AG08395 (cell line): Measurements from ENCODE around the gene TSPAN4.

Experiments
- DNase-seq: peaks from one replicate; pipeline ENCODE4 v3.0.0; 2012; ENCODE audit warnings: mixed read lengths, low spot score

The TSPAN4 gene

DNA sequence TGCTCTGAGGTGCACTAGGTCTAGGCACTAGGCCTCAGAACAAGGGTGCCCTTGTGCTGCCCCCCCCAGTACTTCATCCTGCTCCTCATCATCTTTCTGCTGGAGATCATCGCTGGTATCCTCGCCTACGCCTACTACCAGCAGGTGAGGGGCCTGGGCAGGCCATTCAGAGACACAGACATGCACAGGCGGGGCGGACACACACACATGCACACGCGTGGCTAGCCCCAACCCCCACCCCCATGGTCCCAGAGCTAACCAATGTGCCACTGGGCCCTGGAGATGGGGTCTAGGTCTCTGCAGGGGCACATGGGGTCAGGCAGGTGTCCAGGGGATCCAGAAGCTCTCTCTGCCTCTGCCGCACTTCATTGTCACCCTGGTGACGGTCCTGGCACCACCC, 6.0 kb upstream of the TSPAN4 start:
- DNase-seq, result no peak

DNA sequence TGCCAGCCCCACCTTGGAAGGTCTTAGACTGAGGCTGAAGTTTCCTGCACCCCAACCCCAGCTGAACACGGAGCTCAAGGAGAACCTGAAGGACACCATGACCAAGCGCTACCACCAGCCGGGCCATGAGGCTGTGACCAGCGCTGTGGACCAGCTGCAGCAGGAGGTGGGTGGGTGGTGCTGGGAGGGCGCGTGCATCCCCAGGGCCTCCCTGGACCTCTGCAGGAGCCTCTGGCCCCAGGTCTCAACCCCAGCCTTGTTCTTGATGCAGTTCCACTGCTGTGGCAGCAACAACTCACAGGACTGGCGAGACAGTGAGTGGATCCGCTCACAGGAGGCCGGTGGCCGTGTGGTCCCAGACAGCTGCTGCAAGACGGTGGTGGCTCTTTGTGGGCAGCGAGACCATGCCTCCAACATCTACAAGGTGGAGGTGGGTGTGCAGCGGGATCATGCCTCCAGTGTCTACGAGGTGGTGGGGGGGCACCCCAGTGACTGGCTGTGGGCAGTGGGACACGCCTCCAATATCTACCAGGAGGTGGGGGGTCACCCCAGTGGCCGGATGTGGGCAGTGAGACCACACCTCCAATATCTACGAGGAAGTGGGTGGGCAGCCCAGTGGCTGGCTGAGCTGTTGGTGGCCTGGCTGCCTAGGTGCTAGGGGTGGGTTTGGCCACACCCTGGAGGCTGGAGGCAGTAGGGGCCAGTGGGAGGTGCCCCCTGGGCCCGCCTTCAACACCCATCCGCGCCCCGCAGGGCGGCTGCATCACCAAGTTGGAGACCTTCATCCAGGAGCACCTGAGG, 5.3 kb upstream of the TSPAN4 start:
- no peak for DNase-seq

DNA sequence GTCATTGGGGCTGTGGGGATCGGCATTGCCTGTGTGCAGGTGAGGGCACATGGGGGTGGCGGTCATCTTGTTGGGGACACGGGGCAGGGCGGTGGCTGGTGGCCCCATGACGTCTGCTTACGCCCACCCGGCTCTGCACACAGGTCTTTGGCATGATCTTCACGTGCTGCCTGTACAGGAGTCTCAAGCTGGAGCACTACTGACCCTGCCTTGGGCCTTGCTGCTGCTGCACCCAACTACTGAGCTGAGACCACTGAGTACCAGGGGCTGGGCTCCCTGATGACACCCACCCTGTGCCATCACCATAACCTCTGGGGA, 4.7 kb upstream of the TSPAN4 start:
- DNase-seq, result no peak

DNA sequence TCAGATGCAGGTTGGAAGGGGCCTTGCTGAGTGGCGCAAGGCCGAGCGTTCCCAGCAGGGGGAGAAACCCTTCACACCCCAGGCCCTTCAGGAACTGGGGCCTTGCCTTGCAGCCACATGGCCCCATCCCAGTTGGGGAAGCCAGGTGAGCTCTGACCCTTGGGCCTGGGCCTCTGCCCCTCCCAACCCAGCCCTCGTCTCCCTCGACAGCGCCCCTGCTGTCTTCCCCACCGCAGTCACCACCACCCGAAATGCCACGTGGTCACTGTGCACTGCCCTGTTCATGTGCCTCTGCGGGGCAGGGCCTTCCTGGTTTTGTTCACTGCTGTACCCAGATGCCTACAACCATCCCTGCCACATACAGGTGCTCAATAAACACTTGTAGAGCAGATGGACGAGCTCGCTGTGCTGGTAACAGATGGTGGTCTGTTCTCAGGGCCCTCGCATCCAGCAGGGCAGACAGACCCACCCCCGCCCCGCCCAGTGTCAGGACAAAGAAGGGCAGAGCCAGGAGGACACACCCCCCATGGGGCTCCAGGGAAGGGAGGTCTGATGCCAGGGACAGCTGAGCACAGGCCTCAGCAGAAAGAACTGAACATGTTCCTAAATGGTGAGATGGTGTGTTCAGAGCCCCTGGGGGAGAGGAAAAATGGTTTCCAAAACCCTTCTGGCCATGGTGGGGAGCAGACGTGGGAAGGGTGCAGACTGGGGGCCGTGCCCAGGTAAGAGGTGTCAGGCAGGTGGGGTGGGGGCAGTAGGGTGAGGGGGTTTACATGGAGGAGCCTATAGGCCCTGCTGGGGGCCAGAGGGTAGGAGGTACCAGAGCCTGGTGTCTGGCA, 4.0 kb upstream of the TSPAN4 start:
- DNase-seq, result peak; percentile 42

DNA sequence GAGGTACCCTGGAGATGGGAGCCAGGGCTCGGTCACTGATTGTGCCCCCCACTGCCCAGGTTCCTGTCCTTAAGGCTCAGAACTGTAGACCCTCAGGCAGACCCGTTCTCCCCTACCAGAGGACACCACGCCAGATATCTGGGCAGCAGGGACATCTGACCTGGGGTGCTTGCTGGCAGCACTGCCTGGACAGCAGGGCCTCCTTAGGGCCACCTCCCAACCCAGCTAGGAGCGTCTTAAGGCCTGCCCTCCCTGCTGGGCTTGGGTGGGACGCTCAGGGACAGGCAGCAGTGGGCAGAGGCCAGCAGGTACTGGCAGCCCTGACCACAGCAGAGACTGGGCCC, 3.4 kb upstream of the TSPAN4 start:
- DNase-seq, result no peak

DNA sequence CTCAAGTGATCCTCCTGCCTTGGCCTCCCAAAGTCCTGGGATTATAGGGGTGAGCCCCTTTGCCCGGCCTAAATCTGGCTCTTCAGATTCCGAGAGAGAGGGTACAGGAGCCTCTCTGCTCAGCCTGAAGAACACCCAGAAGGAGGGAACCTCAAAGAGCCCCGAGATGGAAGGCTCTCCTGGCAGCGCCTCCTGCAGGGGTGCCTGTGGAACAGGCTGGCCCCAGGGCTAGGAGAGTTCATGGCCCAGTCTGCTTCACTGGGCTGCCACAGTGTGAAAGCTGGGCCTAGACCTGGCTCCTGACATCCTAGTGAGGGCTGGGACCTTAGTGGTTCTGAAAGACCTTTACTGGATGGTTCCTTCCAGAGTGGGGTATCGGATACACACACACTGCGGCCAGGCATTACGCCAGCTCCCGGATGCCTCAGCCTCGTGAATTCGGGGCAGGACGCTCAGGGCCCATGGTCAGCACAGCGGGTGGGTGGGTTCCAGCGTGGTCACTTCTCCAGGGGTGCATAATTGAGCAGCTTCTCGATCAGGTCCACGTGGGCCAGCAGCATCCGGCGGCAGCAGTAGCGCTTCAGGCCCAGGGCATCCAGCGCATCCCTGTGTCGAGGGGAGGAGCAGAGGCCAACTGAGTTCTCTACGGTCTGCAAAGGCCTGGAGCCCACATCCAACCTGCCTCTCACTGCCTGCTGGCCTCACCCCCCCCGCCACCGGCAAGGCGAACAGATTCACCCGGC, 2.6 kb upstream of the TSPAN4 start:
- DNase-seq, result no peak

DNA sequence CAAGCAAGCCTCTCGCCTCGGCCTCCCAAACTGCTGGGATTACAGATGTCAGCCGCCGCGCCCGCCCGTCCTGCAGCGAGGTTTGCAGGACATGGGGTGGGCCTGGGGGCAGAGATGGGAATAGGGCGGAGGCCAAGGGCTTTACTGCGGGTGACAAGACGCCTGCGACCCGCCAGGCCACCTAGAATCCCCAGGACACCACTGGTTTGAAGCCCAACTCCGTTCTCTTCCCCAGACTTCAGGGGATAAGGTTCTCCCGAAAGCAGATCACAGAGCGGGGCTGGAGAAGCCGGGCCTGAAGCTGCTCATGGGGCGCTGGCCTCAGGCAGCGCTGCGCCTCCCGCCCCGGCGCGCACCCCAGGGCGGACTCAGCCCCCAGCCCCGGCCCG, 677 bp upstream of the TSPAN4 start:
- no peak for DNase-seq

DNA sequence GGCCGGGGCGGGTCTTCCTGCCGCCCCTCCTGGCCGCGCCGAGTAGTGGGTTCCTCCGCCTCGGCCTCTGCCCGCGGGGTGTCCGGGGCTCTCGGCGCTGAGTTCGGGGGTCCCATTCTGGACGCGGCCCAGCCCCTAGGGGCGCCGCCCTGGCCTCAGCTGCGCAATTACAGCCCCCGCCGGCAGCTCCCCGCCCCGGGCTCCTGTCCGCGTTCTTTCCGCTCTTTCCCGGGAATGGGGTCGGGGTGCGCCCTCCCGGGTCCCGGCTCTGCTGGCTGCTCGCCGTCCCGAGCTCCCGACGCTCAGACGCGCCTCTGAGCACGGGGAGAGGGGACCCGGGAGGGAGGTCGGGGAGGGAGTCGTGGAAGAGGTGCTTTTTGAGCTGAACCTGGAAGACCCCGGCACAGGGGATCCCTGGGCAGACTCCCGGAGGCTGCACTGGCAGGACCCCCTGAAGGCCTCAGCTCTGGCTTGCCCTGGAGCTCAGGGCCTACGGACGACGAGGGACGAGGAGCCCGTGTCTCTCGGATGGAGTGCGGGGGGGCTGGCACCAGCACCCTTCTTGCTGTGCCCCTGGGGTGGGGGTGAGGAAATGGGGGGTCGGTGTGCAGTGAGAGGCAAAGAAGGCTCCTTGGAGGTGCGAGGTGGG, 558 bp downstream of the TSPAN4 start:
- no peak for DNase-seq

DNA sequence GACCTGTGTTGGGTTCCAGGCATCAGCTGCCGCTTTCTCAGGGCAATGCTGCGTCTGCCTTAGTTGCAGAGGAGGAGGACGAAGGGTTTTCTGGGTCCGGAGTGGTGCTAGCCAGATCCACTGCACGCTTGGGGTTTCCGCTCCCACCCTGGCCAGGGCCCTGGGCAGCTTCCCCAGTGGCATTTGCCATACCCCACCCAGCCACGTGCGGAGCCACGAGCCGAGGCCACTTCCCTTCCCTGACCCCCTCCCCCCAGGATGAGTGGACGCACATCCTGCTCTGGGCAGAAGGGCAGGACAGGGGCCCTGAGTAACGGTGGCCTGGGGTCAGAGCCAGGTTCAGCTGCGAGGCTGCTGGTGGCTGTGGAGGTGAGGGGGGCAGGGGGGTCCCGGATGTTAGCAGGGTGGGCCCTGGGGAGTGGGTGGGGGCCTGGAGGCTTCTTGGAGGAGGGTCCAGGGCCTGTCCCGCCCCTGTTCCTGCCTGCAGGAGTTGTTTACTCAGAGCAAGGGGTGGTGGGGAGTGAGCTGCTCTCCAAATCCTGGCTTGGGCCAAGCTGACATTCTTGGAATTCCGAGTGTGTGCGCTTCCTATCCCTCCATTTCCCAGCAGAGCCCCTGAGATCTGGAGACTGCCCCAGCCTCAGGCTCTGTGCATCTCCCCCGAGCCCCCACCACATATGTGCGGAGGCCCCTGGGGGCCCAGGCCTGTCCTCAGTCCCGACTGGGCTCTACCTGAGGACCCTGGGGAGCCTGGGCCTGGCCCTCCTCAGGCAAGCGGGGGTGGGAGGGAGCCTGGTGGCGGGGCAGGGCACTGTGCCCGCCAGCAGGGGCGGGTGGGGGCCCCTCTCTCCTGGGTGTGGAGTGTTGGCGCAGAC, 1.4 kb downstream of the TSPAN4 start:
- DNase-seq, result peak; percentile 92

DNA sequence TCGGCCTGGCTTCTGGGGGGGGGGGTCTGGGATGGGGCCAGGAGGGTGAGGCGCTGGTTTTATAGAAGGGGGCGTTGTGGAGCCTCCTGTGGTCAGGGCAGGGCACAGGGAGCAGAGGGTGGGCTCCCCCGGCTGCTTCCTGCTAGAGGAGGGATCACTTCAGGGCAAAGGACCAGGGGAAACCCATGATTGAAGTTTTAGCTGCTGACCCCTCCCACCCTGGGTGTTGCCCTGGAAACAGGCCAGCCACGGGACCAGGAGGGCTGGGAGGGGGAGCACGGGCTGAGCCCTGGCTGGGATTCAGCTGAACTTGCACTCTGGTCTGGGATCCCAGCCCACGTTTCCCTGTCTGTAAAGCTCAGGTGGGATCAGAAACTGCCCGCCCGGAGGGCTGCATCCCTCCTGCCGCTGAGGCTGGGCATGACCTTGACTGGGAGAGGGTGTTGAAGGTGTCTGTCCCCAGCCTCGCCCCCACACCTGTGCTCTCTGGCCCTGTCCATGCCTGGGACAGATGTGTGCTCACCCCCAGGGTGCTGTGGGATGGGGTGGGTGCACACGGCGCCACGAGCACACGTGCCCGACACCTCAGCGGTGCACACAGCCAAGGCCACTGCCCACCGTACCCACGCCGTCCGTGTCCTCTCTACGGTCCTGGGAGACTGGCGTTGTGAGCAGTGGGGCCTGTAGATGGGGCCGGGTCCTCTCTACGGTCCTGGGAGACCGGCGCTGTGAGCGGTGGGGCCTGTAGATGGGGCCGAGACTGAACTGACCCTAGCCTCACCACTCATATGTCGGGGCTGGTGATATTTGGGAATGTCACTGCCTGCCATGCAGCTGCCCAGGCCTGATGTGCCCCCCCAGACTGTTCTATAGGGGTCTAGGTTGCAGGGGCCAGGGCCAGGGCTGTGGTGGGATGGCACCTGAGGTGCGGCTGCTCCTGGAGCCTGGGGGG, 2.3 kb downstream of the TSPAN4 start:
- DNase-seq, result peak; percentile 92

DNA sequence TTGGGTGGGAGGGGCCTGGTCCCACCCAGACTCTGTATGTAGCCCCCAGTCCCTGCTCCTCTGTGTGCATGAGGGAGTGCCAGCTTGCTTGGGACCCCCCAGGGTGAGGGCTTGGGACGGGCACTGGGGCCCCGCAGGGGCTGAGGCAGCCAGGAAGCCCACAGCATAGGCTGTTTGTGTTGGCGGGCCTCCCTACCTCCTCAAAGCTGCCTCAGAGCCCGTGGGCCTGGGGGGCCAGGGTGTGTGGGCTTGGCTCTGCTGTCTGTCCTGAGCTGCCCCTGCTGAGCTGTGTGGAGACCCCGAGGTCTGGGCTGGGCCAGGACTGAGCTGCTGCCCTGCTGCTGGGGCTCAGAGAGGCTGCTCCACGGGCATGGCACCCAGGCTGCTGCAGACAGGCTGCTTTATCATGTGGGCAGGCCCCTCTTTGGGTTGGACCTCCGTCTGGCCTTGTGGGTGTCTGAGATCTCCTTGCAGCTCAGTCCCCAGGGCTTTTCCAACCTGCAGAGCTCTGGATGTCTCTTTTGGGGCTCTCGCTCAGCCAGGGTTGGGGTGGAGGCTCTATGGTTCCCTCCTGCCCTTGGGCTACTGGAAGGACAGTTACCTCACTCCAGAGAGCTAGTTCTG, 3.3 kb downstream of the TSPAN4 start:
- no peak for DNase-seq

DNA sequence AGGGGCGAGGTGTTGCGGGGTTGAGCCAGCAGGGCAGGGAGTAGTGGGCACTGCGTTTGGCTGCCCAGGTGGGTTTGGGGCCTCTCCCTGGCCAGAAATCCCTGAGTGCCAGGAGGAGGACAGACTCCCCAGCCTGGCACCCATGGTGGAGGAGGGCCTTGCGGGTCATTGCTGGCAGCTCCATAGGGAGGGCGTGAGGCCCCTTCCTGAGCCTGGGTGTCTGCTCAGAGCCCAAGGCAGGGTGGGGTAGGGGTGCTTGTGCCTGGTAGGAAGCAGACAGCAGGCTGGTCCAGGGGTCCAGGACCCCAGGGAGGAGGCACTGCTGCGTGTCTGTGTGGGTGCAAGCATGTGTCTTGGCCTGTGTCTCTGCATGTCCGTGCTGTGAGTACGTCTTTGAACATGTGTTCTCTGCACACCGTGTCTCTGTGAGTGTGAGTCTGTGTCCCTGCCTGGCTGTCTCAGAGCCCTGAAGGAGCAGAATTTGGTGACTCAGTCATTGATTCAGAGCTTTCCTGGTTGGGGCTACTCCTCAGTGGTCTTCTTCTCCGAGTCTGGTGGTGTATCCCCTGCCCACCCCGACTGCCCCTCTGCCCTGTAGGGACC, 3.9 kb downstream of the TSPAN4 start:
- DNase-seq, result peak; percentile 40

DNA sequence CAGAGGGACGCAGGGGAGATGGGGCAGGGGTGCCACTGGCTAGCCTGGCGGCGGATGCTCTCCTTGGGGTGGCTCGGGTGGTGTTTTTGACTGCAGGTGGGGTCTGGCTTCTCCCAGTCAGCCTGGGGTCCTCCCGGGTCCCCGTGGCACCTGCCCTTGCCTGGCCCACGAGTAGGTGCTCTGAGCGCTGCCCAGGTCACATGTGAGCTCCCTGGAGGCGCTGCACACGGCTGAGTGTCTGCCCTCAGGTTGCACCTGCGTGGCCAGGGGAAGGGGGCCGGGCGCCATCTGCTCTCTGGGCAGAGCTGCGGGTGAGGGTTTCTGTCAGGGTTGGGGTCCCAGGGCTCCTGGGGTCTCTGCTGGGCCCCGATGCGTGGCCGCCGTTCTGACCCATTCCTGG, 5.2 kb downstream of the TSPAN4 start:
- no peak for DNase-seq

DNA sequence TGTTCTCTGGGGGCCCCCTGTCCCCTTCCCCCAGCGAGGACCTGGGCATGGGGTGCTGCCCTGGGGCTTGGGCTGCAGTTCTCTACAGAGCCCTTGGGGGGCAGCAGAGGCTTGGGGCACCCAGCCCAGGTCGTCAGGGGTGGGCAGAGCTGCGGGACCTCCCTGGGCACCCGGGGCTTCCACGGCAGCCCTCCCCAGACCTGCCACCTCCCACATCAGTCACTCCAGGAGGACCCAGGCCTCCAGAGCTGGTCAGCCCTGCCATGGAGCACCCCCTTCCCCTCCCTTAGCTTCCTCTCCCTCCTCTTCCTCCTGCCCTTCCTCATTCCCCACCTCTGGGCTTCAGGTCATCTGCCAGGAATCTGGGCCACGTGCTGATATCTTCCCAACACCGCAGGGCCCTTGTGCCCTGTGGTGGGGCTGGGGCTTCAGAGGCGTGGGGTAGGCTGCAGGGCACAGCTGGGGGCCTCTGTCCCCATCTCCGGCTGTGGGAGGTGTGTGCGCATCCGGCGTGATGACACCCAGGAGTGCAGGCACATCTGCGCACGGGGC, 5.8 kb downstream of the TSPAN4 start:
- peak; percentile 72 for DNase-seq

DNA sequence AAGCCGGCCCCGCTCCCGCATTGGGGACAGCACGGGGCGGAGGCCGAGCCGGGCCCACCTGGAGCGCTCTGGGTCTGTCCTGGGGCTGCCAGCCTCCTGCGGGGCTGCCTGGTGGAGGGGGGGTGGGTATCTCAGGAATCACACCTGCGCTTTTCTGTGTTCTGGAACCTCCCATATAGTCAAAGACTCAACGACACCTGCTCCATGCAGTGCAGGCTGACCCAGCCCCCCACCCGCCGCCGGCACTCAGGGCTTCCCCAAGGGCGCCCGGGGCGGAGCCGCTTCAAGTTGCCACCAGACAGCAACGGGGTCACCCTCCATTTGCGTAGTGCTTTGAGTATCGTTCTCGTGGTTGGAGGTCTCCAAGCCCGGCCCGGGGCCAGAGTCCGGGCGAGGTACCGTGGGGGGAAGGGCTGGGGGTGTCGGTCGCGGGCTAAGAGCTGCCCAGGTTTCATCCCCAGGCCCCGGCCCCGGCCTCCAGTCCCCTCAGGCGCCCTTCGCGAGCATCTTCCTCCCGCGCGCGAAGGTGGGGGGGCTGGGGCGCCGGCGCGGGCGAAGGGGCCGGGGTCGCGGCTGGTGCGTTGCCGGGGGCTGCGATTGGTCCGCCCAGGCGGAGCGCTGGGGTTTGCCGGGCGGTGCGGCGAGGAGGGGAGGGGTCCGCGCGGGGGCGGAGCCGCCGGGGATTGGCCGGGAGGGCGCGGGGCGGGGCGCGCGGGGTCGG, 6.6 kb downstream of the TSPAN4 start:
- DNase-seq, result no peak

DNA sequence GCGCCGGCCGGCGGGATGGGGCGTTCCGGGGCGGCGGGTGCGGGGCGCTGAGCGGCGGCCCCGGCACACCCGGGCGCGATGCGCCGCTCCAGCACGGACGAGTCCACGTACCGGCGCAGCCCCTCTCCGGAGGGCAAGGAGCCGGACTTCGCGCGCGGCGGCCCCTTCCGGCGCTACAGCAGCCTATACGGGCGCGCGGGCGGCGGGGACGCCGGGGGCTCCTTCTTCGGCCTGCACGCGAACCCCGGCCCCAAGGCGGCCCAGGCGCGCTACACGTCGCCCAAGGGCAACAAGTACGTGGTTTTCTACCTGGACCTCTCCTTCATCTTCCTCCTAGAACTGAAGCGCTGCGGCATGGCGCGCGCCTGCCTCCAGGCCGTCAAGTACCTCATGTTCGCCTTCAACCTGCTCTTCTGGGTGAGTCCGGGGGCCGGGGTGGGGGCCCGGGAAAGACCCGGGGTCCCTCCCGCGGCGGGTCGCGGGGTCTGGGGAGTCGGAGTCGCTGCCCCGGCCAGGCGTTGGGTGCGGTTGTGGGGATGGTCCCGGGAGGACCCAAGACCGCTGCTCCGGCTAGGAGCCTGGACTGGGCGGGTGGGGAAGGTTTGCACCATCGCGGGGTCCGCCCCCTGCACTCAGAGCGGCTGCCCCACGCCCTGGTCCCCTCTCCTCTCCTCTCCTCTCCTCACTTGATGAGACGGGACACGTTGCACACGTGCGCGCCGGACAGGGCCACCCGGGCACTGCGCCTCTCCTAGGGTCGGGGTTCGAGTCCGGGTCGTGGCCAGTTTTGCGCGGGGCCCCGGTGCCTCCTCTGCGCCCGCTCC, 7.5 kb downstream of the TSPAN4 start:
- DNase-seq, result no peak
